WI38 (cell line): ENCODE data around the gene RXFP4.

Experiments
- H3K4me3 ChIP-seq: 2 replicates; pipeline ENCODE4 v1.5.1; 2011; ENCODE audit warnings: low read depth, mild to moderate bottlenecking, control low read depth, low read length
- CTCF ChIP-seq: IDR thresholded peaks from 2 replicates; pipeline ENCODE4 v1.5.1; 2012; ENCODE audit warnings: low read depth, mild to moderate bottlenecking, control low read depth, low read length

RXFP4 gene

GRCh38 chr1:155976913-155977689, 35.7 kb downstream of the RXFP4 start:
- no peak for TF ChIP-seq CTCF
- peak overlapping the region; percentile 85 for H3K4me3 ChIP-seq

GRCh38 chr1:155977690-155978324, 36.4 kb downstream of the RXFP4 start:
- TF ChIP-seq CTCF, result no peak
- H3K4me3 ChIP-seq, result peak overlapping the region; percentile 85

GRCh38 chr1:155978325-155978972, 37.0 kb downstream of the RXFP4 start, which contains the start of gene ARHGEF2:
ARHGEF2 (minus strand) TSS chr1:155978547; CDS start chr1:155978427, 120 bp downstream.
- H3K4me3 ChIP-seq, result peak within 1 kb of the TSS; percentile 85
- TF ChIP-seq CTCF, result no peak

- H3K4me3 ChIP-seq, result peak overlapping the region; percentile 85
- TF ChIP-seq CTCF, result no peak
These were observed 37.6 kb downstream of the RXFP4 start for GRCh38 chr1:155978973-155979429.

- no peak for TF ChIP-seq CTCF
- peak overlapping the region; percentile 85 for H3K4me3 ChIP-seq
These were observed 38.3 kb downstream of the RXFP4 start for GRCh38 chr1:155979597-155980343.

GRCh38 chr1:155981266-155982088, 40.0 kb downstream of the RXFP4 start:
- peak overlapping the region; percentile 85 for H3K4me3 ChIP-seq
- no peak for TF ChIP-seq CTCF
